GM23338 (cell line): ENCODE data around the gene GNA15. TPM values are rescaled to one million over a fixed set of nuclear protein-coding genes. Genes with fewer than 3 reads are reported as not detected.

Source experiments
- ATAC-seq: fragments of 200-7000 bp; cut with Tn5 transposase; 3 replicates; pipeline ENCODE4 v1.9.1; 2020
- DNase-seq: peaks from one replicate; pipeline ENCODE4 v3.0.0-alpha.2; 2015; ENCODE audit warnings: low spot score
- H2AFZ ChIP-seq: fragments of 200-600 bp; sonication (generic); 2 replicates; pipeline ENCODE4 v1.8.0; 2016; ENCODE audit warnings: antibody characterized with exemption, mild to moderate bottlenecking, moderate library complexity
- H3F3A ChIP-seq: fragments of 200-600 bp; sonication (generic); replicated peaks from 2 replicates; pipeline ENCODE4 v1.8.0; 2017; ENCODE audit warnings: antibody characterized with exemption, mixed run types, low read depth
- H3K27ac ChIP-seq: fragments of 200-600 bp; sonication (generic); 2 replicates; pipeline ENCODE4 v1.6.1; 2016; ENCODE audit warnings: low read depth
- H3K27me3 ChIP-seq: fragments of 200-600 bp; sonication (generic); 2 replicates; pipeline ENCODE4 v1.8.0; 2016; ENCODE audit warnings: mild to moderate bottlenecking, mixed run types, moderate library complexity; ENCODE audit not compliant: insufficient read depth
- H3K36me3 ChIP-seq: fragments of 200-600 bp; sonication (generic); 2 replicates; pipeline ENCODE4 v1.8.0; 2016; ENCODE audit warnings: mild to moderate bottlenecking; ENCODE audit not compliant: insufficient read depth
- H3K4me1 ChIP-seq: fragments of 200-600 bp; sonication (generic); 2 replicates; pipeline ENCODE4 v1.8.0; 2016; ENCODE audit warnings: mild to moderate bottlenecking, moderate library complexity; ENCODE audit not compliant: insufficient read depth
- H3K4me2 ChIP-seq: fragments of 200-600 bp; sonication (generic); 2 replicates; pipeline ENCODE4 v1.7.1; 2017; ENCODE audit warnings: mixed run types
- H3K4me3 ChIP-seq: fragments of 200-600 bp; sonication (generic); 2 replicates; pipeline ENCODE4 v1.6.1; 2016; ENCODE audit warnings: mixed run types
- H3K79me2 ChIP-seq: fragments of 200-600 bp; sonication (generic); replicated peaks from 2 replicates; pipeline ENCODE4 v1.8.0; 2017; ENCODE audit warnings: mild to moderate bottlenecking; ENCODE audit not compliant: insufficient read depth
- H3K9me2 ChIP-seq: fragments of 200-600 bp; sonication (generic); 2 replicates; pipeline ENCODE4 v1.8.0; 2017; ENCODE audit not compliant: insufficient read depth
- H4K20me1 ChIP-seq: fragments of 200-600 bp; sonication (generic); replicated peaks from 2 replicates; pipeline ENCODE4 v1.8.0; 2017; ENCODE audit warnings: mild to moderate bottlenecking; ENCODE audit not compliant: insufficient read depth
- H3K27ac Mint-ChIP-seq: 2 replicates; pipeline ENCODE4 v1.8.0; 2020; ENCODE audit warnings: inconsistent platforms, mild to moderate bottlenecking, moderate library complexity, mixed read lengths
- H3K27me3 Mint-ChIP-seq: 3 replicates; pipeline ENCODE4 v1.8.0; 2022; ENCODE audit warnings: low read depth, mild to moderate bottlenecking, moderate library complexity, mixed read lengths, inconsistent platforms; ENCODE audit not compliant: insufficient read depth, poor library complexity
- H3K36me3 Mint-ChIP-seq: 3 replicates; pipeline ENCODE4 v1.8.0; 2021; ENCODE audit warnings: low read depth, mild to moderate bottlenecking, inconsistent platforms, moderate library complexity, mixed read lengths
- H3K4me1 Mint-ChIP-seq: 3 replicates; pipeline ENCODE4 v1.8.0; 2020; ENCODE audit warnings: mild to moderate bottlenecking, inconsistent platforms, mixed read lengths
- H3K4me3 Mint-ChIP-seq: 3 replicates; pipeline ENCODE4 v1.8.0; 2021; ENCODE audit warnings: moderate library complexity, mild to moderate bottlenecking, inconsistent platforms, mixed read lengths
- H3K9me3 Mint-ChIP-seq: 3 replicates; pipeline ENCODE4 v1.8.0; 2020; ENCODE audit warnings: moderate library complexity, mild to moderate bottlenecking, inconsistent platforms, mixed read lengths
- CREB1 ChIP-seq: fragments of 250-450 bp; sonication (Bioruptor Pico); IDR thresholded peaks from 2 replicates; pipeline ENCODE4 v1.5.0; 2020; ENCODE audit warnings: low read depth, mild to moderate bottlenecking, moderate library complexity
- EZH2 ChIP-seq: fragments of 200-600 bp; sonication (generic); IDR thresholded peaks from one replicate; pipeline ENCODE4 v1.8.0; 2017; ENCODE audit warnings: antibody characterized with exemption, mild to moderate bottlenecking, low read depth; ENCODE audit not compliant: unreplicated experiment
- EZH2phosphoT487 ChIP-seq: fragments of 200-600 bp; sonication (generic); IDR thresholded peaks from one replicate; pipeline ENCODE4 v1.8.1; 2018; ENCODE audit warnings: antibody characterized with exemption; ENCODE audit not compliant: unreplicated experiment
- JUNB ChIP-seq: IDR thresholded peaks from one replicate; pipeline ENCODE4 v1.6.1; 2016; ENCODE audit warnings: antibody characterized with exemption; ENCODE audit not compliant: unreplicated experiment
- NANOG ChIP-seq: IDR thresholded peaks from 2 replicates; pipeline ENCODE4 v1.6.1; 2016; ENCODE audit warnings: antibody characterized with exemption, borderline replicate concordance
- POLR2AphosphoS5 ChIP-seq: IDR thresholded peaks from 2 replicates; pipeline ENCODE4 v1.6.1; 2016; ENCODE audit warnings: antibody characterized with exemption, low read depth
- STAT1 ChIP-seq: IDR thresholded peaks from one replicate; pipeline ENCODE4 v1.6.1; 2016; ENCODE audit warnings: antibody characterized with exemption; ENCODE audit not compliant: unreplicated experiment
- ZNF114 ChIP-seq: fragments of 250-450 bp; sonication (Bioruptor Pico); IDR thresholded peaks from 2 replicates; pipeline ENCODE4 v1.5.0; 2020; ENCODE audit warnings: mild to moderate bottlenecking, moderate library complexity
- ZNF331 ChIP-seq: fragments of 250-450 bp; sonication (Bioruptor Pico); IDR thresholded peaks from 2 replicates; pipeline ENCODE4 v1.5.0; 2020; ENCODE audit warnings: low read depth, mild to moderate bottlenecking, moderate library complexity
- polyA plus RNA-seq: library from polyadenylated mRNA; unstranded; fragments of >200 nt; fragmentation: Nextera tagmentation; extraction: Ambion mirVana; gene quantifications from 2 replicates; pipeline ENCODE4 v1.2.1, GENCODE V29; 2016
- total RNA-seq: library from RNA; depleted of rRNA; stranded (reverse); fragments of >200 nt; shearing (Covaris generic); gene quantifications from 2 replicates; pipeline ENCODE4 v1.2.3, GENCODE V29; 2014
- TF ChIP-seq, protein P1 (sequence below): IDR thresholded peaks from one replicate; pipeline ENCODE4 v1.6.1; 2018; ENCODE audit warnings: antibody characterized with exemption; ENCODE audit not compliant: unreplicated experiment
- TF ChIP-seq, protein P2 (sequence below): IDR thresholded peaks from 2 replicates; pipeline ENCODE4 v1.6.1; 2016; ENCODE audit warnings: antibody characterized with exemption
- TF ChIP-seq, protein P3 (sequence below), 2 experiments: fragments of 200-600 bp in 1 of 2; sonication (generic) in 1 of 2; conservative IDR thresholded peaks; 2 replicates each; pipeline versions ENCODE4 v1.5.1 to v1.6.1; 2016 to 2017; ENCODE audit warnings: antibody characterized with exemption in 2 of 2, low read depth in 2 of 2, mild to moderate bottlenecking in 2 of 2, moderate library complexity in 1 of 2

Gene GNA15
- total and polyA plus RNA-seq, 2 experiments from 2014 or later = 0.14 to 0.31 TPM

DNA sequence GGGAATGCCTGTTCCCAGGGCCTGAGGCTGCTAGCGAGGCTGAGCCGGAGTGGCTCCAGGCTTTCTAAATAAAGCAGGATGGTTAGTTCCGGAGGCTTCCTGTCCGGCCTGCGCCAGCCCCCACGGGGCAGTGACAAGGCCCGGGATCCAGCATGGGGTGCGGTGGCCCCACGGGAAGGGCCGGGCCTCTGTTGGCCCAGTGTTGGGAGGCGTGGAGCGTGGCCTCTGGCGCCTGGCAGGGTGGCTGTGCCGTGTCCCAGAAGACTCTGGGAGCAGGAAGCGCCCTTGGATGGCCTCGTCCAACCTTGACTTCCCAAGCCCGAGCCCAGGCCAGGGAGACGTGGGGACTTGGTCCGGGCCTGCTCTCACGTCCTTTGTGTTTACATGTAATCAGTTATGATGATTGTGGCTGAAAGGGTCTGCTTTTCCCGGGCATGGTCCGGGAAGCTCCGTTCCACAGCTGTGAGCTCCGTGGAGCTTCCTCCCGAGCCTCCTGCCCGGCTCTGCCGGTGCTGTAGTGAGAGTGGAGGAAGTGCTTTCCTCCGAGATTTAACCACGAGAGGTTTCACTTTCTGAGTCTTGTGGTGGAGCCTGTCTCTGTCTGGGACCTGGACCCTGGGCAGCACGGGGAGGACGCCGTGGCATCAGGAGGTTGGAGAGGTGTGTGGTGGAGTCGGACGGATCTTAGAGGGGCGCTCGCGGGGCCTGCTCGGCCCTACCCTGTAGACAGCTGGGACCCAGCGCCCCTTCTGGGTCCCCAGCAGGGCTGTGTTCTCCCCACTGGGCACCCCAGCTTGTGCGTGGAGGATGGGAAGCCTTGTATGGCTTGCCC lies 37.1 kb upstream of the GNA15 start (continued):
- TF ChIP-seq, protein P1, sequence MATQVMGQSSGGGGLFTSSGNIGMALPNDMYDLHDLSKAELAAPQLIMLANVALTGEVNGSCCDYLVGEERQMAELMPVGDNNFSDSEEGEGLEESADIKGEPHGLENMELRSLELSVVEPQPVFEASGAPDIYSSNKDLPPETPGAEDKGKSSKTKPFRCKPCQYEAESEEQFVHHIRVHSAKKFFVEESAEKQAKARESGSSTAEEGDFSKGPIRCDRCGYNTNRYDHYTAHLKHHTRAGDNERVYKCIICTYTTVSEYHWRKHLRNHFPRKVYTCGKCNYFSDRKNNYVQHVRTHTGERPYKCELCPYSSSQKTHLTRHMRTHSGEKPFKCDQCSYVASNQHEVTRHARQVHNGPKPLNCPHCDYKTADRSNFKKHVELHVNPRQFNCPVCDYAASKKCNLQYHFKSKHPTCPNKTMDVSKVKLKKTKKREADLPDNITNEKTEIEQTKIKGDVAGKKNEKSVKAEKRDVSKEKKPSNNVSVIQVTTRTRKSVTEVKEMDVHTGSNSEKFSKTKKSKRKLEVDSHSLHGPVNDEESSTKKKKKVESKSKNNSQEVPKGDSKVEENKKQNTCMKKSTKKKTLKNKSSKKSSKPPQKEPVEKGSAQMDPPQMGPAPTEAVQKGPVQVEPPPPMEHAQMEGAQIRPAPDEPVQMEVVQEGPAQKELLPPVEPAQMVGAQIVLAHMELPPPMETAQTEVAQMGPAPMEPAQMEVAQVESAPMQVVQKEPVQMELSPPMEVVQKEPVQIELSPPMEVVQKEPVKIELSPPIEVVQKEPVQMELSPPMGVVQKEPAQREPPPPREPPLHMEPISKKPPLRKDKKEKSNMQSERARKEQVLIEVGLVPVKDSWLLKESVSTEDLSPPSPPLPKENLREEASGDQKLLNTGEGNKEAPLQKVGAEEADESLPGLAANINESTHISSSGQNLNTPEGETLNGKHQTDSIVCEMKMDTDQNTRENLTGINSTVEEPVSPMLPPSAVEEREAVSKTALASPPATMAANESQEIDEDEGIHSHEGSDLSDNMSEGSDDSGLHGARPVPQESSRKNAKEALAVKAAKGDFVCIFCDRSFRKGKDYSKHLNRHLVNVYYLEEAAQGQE = no peak
- TF ChIP-seq ZNF331 (CRISPR knock-in tag) (no peak), EZH2 (no peak), ZNF114 (CRISPR knock-in tag) (no peak), NANOG (no peak)
- TF ChIP-seq, protein P2, sequence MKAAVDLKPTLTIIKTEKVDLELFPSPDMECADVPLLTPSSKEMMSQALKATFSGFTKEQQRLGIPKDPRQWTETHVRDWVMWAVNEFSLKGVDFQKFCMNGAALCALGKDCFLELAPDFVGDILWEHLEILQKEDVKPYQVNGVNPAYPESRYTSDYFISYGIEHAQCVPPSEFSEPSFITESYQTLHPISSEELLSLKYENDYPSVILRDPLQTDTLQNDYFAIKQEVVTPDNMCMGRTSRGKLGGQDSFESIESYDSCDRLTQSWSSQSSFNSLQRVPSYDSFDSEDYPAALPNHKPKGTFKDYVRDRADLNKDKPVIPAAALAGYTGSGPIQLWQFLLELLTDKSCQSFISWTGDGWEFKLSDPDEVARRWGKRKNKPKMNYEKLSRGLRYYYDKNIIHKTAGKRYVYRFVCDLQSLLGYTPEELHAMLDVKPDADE = no peak

DNA sequence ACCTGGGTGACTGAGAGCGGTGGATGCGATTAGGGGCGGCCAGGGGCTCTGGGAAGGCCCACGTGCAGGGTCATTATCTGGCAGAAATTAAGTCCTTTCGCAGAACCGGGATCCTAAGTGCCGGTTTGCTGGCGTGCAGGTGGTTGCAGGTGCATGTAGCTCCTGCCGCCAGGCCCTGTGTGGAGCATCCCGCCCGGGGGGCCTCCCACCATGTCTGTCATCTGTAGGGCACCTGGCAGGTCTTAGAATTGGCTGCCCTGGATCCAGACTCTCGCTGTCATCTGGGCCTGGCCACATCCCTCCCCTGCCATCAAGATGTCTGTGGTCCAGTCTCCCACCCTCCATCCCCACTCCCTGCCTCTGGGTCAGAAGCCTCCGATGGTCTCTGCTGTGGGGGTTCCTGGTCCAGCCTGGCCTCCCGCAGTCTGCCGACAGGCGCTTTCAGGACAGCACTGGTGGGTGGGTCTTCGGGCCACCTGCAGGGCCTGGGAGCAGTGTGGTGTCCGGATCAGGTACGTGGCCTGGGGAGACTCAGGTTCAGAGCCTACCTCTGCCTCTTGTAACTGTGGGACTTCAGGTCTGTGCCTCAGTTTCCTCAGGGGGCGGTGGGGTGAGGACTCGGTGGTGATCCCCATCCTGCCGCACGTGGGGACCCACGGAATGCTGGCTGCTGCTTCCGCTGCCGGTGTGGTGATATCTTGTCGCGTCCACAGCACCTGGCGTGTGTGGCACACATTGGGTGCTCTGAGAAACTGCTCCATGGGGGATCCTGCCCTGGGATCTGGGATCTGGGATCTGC lies 36.3 kb upstream of the GNA15 start:
- no peak overlapping the region for H3K4me3 ChIP-seq
- ATAC-seq (no peak), DNase-seq (no peak)
- peaks cover 10% of the 10 kb centered on the region for H4K20me1 ChIP-seq
- H3K9me2 ChIP-seq = no peaks in the 10 kb centered on the region
- H3K27ac Mint-ChIP-seq = no peak overlapping the region; the same call in 1 of the 2 replicates
- H3K4me2 ChIP-seq = no peak overlapping the region
- H3K9me3 Mint-ChIP-seq = no peaks in the 10 kb centered on the region
- H3K79me2 ChIP-seq = peaks cover 78% of the 10 kb centered on the region
- no peak overlapping the region for H3K4me3 Mint-ChIP-seq
- no peaks in the 10 kb centered on the region for H3K36me3 Mint-ChIP-seq
- peaks cover 14% of the 10 kb centered on the region for H3K4me1 ChIP-seq
- peaks cover 14% of the 10 kb centered on the region for H3K27me3 Mint-ChIP-seq
- no peaks in the 10 kb centered on the region for H3K36me3 ChIP-seq
- H3K4me1 Mint-ChIP-seq = peaks cover 18% of the 10 kb centered on the region
- H3K27ac ChIP-seq = no peak overlapping the region
- H3F3A ChIP-seq = no peaks in the 10 kb centered on the region
- H3K27me3 ChIP-seq = no peaks in the 10 kb centered on the region
- H2AFZ ChIP-seq = no peak overlapping the region
- TF ChIP-seq CREB1 (CRISPR knock-in tag) (no peak), EZH2 (no peak), JUNB (no peak), STAT1 (no peak), NANOG (no peak), POLR2AphosphoS5 (no peak), EZH2phosphoT487 (no peak), ZNF114 (CRISPR knock-in tag) (no peak), ZNF331 (CRISPR knock-in tag) (no peak)
- TF ChIP-seq, protein P2 = no peak
- TF ChIP-seq, protein P3, sequence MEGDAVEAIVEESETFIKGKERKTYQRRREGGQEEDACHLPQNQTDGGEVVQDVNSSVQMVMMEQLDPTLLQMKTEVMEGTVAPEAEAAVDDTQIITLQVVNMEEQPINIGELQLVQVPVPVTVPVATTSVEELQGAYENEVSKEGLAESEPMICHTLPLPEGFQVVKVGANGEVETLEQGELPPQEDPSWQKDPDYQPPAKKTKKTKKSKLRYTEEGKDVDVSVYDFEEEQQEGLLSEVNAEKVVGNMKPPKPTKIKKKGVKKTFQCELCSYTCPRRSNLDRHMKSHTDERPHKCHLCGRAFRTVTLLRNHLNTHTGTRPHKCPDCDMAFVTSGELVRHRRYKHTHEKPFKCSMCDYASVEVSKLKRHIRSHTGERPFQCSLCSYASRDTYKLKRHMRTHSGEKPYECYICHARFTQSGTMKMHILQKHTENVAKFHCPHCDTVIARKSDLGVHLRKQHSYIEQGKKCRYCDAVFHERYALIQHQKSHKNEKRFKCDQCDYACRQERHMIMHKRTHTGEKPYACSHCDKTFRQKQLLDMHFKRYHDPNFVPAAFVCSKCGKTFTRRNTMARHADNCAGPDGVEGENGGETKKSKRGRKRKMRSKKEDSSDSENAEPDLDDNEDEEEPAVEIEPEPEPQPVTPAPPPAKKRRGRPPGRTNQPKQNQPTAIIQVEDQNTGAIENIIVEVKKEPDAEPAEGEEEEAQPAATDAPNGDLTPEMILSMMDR (conservative IDR thresholded peaks at IDR 0.05; ENCODE audit: low read depth in 2 of 2) = no peak
- TF ChIP-seq, protein P1 = no peak
